Measurements from ENCODE around the gene GNA12. TPM values are rescaled to one million over a fixed set of nuclear protein-coding genes. Genes with fewer than 3 reads are reported as not detected.

The GNA12 gene
- total RNA-seq, 1 experiment from 2014 or later = 20.6 TPM

DNA sequence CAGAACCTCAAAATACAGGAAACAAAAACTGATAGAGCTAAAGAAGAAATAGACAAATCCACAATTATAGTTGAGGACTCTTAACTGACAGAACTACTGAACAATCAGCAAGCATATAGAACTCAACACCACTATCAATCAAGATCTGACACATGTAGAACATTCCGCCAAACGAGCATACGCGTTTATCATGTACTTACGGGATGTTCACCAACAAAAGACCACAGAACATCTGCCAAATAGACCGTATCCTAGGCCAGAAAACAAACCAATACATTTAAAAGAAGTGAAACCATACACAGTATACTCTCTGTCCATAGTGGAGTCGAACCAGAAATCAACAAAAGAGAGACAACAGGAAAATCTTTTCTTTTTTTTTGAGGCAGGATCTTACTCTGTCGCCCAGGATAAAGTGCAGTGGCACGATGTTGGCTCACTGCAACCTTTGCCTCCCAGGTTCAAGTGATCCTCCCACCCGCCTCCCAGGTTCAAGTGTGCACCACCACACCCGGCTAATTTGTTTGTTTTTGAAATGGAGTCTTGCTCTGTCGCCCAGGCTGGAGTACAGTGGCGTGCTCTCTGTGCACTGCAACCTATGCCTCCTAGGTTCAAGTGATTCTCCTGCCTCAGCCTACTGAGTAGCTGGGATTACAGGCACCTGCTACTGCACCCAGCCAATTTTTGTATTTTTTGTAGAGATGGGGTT, 5.1 kb downstream of the GNA12 start:
- DNase-seq (ENCODE audit: low read depth) = no peak

DNA sequence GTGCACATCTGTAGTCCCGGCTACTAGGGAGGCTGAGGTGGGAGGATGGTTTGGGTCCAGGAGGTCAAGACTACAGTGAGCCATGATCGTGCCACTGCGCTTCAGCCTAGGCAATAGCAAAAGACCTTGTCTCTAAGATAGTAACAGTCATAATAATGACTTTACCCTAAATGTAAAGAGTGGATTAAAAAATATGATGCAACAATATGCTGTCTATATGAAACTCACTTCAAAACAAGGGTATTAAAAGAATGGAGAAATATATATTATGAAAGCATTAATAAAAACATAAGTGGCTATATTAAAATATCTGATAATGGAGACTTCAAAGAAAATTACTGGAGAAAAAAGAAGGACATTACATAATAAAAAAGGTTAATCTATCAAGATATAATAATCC, 5.7 kb downstream of the GNA12 start:
- DNase-seq (ENCODE audit: low read depth) = no peak

DNA sequence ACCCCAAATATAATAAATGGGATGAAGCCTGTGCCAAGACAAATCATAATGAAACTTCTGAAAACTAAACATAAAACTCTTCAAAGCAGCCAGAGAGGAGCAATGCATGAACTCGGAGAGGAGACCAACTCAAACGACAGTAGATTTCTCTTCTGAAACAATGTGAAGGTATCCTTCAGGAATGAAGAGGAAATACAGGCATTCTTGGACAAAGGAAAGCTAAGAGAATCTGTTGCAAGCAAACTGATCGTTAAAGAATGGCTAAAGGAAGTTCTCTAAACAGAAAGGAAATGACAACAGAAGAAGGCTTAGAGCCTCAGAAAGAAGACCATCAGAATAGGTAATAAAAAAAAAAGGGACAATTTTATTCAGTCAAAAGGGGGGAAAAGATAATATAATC, 6.6 kb downstream of the GNA12 start:
- no peak for DNase-seq (ENCODE audit: low read depth)

DNA sequence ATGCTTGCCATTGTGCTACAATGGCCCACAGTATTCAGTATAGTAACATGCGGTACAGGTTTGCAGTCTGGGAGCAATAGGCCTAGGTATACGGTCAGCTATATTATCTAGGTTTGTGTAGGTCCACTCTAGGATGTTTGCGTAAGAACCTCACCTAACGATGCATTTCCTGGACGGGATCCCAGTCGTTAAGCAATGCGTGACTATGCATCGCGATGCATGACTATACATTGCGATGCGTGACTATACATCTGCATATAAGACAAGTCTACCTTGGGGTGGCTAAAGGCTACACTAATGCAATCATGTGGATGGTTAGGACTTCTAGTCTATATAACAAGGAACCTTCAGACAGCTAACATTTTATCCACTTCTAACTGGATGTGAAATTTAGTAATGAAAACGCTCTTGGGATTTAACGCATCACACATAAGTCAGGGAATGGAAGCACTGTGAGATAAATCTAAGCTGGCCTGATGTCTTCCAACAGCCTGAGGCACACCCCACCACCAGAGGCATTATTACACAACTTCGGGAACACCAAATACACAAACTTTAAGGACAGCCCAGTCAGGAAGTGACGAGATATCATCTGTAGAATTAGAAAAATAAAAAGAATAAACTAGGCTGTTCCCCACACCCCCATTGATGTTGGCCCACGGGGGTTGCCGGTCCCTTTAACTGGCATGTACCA, 9.2 kb downstream of the GNA12 start:
- DNase-seq (ENCODE audit: low read depth) = no peak

DNA sequence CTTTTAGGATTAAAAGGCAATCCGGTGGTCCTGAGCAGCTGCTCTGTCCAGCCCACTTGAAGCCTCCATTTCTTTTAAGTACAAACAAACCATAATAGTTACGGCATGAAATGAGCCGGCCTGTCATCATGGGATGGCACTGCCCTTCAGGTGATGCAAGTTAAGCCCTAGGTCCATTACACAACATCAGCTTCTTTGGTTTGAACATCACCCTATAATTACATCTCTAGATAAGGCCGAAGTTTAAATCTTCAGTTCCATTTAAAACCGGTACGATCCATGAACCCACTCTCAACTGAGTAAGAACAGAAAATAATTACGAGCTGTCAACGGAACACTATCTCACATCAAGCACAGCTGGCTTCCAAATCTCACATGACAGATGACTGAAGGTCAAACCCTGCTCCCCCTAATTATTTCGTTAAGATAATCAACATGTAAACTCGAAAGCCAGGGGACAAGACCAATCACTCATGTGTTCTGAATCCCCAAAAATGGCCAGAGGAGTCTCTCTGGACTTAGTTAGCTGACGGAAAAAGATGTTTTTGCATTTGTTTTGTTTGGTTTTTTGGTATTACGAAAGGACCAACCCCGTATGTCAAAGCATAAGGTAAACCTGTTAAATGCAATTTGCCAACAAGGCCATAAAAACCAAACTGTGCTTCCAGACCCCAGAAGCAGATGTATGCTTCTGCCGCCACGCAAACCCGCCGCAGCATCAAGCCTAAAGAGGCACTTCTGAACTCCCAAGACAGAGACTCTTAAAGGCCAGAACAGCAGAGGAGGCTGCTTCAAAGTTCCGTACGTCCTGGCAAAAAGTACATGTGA, 10.8 kb downstream of the GNA12 start:
- no peak for DNase-seq (ENCODE audit: low read depth)

DNA sequence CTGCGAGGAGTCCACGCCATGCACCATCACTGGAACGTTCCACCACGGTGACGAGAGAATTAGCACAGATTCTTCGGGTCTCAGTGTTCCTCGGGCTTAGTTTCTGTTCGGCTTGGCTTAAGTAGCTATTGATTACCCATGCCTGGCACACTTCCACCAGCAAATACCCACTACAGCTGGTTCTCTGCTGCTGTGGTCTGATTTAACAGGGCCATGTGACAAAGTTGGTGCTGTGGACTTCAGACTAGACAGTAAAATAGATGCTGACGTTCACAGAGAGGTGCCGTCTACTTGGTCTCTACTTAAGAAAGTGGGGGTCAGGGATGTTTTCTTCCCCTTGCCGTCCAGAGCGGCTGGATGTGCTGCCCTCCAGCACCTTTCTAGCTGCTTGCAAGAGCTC, 11.6 kb downstream of the GNA12 start:
- no peak for DNase-seq (ENCODE audit: low read depth)

DNA sequence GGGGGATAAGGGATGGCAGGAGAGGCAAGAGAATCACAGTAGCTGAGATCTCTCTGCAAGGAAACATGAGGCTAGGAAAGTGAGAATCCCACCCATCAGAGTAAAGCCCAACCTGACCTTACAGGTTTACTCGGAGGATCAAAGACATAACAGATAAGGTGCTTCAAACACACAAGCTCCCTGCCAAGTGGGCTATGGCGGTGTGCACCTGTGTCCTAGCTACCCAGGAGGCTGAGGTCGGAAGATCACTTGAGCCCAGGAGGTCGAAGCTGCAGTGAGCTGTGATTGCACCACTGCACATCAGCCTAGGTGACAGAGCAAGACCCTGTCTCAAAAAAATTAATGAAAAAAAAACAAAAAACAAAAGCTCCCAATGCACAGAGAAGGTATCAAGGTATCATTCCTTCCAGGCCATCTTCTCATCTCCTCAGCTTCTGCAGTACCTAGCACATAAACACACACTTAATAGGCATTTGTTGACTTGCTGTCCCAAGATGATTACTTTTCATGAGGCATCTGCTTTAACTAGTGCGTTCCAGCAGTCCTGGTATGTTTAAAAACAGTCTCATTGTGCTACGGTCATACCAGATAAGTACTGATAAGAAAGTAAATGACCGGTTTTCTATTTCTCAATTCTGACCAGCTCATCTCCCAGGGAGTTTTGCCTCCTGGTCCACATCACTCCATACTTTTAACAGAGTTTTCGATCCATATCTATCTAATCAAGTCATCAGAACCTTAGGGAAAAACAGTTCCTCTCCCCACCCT, 13.3 kb downstream of the GNA12 start:
- no peak for DNase-seq (ENCODE audit: low read depth)

DNA sequence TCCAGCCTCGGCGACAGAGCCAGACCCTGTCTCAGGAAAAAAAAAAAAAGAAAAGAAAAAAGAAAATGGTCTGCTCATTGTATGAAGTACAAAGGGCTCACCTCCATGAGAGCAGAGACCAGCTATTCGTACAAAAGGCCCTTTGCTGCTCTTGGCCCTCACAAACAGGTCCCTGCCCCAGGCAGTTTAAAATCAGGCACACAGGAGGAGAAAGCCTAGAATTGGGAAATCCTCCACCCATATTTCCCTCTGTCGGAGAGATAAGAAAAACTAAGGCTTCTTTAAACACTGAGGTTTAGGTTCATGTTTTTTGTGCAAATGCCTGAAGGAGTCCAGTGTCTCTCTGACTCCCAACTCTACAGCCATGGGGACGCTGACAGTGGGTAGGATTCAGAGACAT, 15.1 kb downstream of the GNA12 start:
- no peak for DNase-seq (ENCODE audit: low read depth)

DNA sequence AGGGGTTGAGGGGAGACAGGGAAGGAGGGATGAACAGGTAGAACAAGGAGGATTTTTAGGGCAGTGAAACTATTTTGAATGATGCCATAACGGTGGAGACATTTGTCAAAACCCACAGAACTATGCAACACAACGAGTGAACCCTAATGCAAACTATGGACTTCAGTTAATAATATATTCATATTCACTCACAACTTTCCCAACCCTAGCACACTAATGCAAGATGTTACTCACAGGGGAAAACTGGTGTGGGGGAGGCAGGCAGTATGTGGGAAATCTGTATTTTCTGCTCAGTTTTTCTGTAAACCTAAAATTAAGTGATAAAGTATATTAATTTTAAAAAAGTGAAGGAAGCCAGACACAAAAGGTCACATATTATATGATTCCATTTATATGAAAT, 17.3 kb downstream of the GNA12 start:
- DNase-seq (ENCODE audit: low read depth) = no peak

DNA sequence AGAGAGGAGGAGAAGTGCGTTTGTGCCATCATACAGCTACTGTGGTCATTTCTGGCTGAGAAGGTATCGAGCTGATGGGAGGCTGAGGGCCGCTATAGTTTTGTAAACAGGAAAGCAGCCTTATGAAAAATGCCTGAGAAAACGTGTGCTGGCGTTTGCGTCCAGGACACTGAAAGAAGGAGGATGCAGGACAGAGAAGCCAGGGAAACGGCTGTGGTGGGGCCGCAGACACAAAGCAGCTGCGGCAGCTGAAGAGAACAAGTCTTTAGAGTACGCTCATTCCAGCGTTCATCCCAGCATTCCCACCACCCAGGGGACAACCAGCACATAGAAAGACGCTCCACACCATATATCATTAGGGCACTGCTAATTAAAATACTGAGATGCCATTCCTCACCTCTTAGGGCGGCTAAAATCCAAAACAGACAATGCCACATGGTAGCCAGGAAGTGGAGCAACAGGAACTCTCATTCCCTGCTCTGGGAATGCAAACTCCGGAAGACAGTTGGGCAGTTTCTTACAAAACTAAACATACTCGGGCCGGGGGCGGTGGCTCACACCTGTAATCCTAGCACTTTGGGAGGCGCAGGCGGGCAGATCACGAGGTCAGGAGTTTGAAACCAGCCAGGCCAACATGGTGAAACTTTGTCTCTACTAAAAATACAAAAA, 18.4 kb downstream of the GNA12 start:
- DNase-seq (ENCODE audit: low read depth) = no peak

DNA sequence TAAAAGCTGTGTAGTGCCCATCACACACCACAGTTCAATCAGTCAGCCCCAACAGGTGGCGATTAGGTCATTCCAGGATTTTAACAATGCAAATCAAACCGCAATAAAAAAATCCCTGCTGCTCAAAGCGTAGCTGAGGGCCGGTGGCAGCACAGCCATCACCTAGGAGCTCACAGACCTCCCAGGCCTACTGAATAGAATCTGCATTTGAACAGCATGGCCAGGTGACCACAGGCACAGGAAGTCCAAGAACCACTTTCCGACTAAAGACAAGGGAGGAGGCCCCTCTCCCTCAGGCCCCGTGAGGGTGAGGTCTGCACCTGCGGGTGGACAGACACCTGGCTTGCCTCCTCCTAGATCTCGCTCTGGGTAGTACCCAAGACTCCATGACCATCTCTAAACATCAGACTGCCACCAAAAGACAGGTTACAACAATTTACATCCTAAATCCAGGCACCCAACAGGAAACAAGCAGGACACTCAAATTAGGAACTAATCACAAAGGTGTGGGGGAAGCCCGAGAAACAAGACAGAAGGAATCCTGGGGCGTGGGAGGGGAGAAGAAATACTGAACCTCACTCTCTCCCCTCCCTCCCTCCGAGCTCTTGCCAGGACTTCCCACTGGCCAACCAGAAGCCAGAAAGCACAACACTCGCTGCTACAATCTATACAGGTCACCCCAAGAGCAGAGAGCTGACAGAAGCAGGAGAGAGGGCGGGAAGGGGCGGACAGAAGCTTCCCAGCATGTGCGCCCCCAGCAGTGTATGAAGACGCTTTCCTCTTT, 19.2 kb downstream of the GNA12 start:
- peak; percentile 64 for DNase-seq (ENCODE audit: low read depth)

DNA sequence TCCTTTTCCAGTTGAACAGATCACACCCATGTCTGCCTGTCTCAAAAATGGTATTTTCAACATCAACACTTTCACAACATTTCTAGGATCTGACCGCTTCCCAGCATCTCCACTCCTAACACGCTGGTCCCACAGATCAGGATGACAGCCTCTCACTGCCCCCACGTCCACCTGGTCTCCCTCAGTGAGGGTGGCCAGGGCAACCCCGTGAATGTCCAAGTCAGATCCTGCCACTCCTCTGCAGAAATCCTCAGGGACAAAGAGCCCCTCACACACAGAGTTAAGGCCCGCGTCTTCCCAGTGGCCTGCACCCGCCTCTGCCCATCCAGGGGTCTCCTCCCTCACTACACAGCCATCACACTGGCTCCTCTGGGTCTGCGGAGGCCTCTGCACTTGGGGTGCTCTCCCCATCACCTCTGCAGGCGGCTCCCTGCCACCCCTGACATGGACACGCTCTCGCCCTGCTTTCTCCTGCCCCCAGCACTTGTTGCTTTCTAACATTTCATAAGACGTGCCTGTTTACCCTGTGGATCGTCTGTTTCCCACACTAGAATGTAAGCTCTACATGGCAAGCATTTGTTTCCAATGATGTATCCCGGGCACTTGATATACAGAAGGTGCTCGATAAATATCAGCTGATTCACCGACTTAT, 20.0 kb downstream of the GNA12 start:
- DNase-seq (ENCODE audit: low read depth) = no peak

DNA sequence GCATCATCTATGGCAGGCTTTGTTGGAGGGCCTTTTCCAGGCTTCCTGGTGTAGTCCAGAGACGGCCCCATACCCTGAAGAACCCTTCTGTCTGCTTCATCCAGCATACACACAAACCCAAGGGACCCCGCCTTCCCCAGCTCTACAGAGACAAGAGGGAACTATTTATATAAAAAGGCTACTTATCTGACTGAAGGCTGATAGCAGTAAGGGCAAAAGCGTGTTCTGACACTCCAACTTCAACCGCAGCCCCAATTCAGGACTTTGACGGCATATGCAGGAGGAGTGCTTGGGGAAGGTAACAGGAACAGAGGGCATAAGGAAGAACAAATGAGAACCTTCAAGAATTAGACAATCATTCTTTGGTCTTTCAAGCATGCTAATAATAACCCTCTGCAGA, 21.0 kb downstream of the GNA12 start:
- DNase-seq (ENCODE audit: low read depth) = no peak

DNA sequence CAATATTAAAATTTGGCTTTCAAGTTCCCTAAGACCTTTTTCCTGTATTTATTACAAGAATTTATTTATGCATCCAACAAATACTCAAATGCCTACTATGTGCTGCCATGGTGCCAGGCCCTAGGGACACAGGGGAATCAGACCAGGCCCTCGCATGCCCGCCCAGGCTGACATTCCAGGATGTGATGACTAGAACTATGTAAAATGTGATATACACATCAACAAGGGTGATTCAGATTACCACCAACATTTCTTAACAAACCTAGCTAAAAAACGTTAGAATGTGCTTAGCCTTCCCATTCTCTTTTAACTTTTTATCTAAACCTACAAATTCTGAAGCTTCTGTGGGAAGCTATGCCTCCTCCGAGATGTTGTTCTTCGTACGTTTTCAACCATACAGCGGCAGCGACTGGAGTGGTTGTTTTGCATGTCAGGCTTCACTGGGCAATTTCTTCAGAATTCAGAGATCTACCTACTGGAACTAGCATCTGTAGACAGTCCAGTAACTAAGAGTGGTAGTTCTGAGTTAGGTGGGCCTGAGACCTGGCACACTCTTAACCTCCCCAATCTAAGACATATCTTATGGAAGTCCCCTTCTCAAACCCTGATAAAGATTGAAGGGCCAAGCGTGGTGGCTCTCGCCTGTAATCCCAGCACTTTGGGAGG, 22.1 kb downstream of the GNA12 start:
- peak; percentile 90 for DNase-seq (ENCODE audit: low read depth)

DNA sequence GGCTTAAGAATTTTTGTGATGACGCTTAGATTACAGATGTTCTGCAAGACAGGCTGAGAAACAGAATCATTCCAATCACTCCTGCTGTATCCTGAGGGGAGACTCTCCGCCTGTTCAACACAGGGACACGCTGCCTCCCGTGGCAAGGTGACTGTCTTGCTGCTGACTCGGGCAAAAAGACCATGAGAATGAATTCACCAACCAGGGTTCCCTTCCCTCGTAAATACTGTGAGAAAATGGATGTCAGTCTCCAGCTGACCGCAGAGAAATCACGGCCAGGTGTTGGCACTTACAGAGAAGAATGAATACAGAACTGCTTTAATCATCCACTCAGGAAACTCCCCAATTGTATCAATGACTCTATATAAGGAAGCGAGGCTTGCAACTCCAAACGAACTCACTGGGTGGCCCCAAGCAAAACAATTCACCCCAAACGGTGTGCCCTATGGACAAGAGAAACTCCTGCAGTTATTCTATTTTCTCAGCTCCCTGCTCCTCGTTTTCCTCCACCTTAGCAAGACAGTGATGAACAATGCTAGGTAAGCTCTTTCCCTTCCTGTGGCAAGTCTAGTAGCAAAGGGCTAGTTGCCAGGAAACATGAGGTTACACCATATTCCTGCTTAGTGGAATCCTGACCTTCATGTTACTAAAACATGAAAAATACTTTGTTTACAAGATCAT, 22.8 kb downstream of the GNA12 start:
- DNase-seq (ENCODE audit: low read depth) = peak; percentile 84

DNA sequence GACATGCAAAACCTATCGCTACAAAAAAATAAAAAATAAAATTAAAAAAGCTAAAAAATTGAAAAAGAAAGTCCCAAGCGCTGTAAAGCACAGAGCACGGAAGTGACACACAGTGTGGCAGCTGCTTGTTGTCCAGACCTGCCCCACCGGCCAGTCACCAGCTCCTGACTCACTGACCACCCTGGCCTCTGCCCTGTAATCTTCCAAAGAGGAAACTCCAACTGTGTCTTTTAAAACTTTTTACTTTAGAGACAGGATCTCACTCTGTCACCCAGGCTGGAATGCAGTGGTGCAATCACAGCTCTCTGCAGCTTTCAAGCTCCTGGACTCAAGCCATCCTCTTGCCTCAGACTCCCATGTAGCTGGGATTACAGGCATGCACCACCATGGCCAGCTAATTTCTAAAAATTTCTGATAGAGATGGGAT, 23.6 kb downstream of the GNA12 start:
- DNase-seq (ENCODE audit: low read depth) = peak; percentile 99

DNA sequence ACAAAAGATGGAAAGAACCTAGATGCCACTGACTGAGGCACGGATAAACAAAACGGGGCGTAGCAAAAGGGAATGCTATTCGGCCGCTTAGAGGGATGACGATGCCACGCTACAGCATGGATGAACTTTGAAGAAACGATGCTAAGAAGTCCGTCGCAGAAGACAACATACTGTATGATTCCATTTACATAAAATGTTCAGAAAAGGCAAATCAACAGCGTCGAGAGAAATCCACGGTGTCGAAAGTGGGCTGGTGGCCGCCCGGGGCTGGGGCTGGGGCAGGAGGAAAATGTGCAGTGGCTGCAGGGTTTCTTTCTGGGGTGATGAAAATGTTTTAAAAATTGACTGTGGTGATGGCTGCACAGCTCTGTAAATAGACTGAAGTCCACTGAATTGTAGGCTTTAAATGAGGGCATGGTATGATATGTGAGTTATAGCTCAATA, 24.1 kb downstream of the GNA12 start:
- no peak for DNase-seq (ENCODE audit: low read depth)

DNA sequence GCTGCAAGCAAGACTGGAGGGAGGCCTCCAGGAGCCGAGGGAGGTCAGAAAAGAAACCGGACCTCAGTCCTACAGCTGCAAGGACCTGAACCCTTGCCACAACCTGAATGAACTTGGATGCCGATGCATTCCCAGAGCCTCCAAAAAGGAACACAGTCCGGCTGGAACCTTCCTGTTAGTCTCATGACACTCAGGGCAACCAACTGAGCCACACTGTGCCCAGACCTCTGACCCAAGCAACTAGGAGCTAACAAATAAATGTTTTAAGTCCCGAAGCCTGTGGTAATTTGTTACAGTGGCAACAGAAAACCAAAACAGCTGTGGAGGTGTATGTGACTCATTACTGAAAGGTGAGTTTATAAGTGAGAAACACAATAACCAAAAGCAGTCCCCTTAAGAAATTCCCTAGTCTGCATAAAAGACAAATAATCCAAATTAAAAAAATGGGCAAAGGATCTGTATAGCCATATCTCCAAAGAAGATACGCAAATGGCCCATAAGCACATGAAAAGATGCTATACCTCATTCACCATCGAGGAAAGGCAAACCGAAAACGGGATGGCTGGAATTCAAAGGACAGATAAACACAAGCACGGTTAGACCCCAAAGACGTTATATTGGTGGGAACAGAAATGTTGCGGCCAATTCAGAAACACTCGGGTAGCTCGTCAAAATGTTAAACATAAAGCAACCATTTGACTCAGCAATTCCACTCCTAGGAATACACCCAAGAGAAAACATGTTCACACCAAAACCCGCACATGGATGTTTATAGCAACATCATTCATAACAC, 24.8 kb downstream of the GNA12 start:
- DNase-seq (ENCODE audit: low read depth) = no peak
